ENCODE measurements around the gene UBAC2. TPM values are rescaled to one million over a fixed set of nuclear protein-coding genes. Genes with fewer than 3 reads are reported as not detected.

UBAC2 gene
- total and polyA plus RNA-seq, 4 donors, result 32.9 to 42.3 (median 35.3) TPM

- Histone ChIP-seq H3K4me1 (ENCODE audit: control insufficient read depth in 4 of 4, insufficient read depth in 4 of 4, low read length in 3 of 4) (no peaks in the 10 kb centered on the region), H3K36me3 (ENCODE audit: control insufficient read depth in 4 of 4, insufficient read depth in 3 of 4, low read depth in 1 of 4, low read length in 3 of 4) (peaks cover 0 to 8% (median 2%) of the 10 kb centered on the region in 4 donors), H3K27me3 (ENCODE audit: control insufficient read depth in 4 of 4, insufficient read depth in 4 of 4, low read length in 3 of 4) (no peaks in the 10 kb centered on the region), H3K9me3 (ENCODE audit: control insufficient read depth in 4 of 4, low read length in 3 of 4) (peaks cover 0 to 3% (median 0%) of the 10 kb centered on the region in 4 donors), H3K4me3 (ENCODE audit: low read depth in 1 of 3, low read length in 3 of 3) (no peak overlapping the region), H3K27ac (ENCODE audit: low read depth in 1 of 2, low read length in 2 of 2) (no peak overlapping the region), H3K9ac (ENCODE audit: low read depth in 1 of 2, low read length in 2 of 2) (no peak overlapping the region)
- DNase-seq (ENCODE audit: low spot score), result no peak
- TF ChIP-seq MAX (IDR thresholded peaks at IDR 0.05), result no peak
- TF ChIP-seq EGR1 (IDR thresholded peaks at IDR 0.05; ENCODE audit: low read depth in 2 of 2), result no peak
- TF ChIP-seq RXRA (IDR thresholded peaks at IDR 0.05), result no peak
- no peak for TF ChIP-seq FOXA2 (IDR thresholded peaks at IDR 0.05)
- TF ChIP-seq YY1 (IDR thresholded peaks at IDR 0.05), result no peak
- TF ChIP-seq REST (IDR thresholded peaks at IDR 0.05), result no peak
- WGBS, result 91% methylated on average over 3 of the region's 3 CpGs
Observed at GRCh38 chr13:99268822-99269221, 68.2 kb downstream of the UBAC2 start.

GRCh38 chr13:99269627-99270241 lies 69.1 kb downstream of the UBAC2 start:
- Histone ChIP-seq H3K36me3 (ENCODE audit: control insufficient read depth in 4 of 4, insufficient read depth in 3 of 4, low read depth in 1 of 4, low read length in 3 of 4) (peaks cover 0 to 5% (median 3%) of the 10 kb centered on the region in 4 donors), H3K9ac (ENCODE audit: low read depth in 1 of 2, low read length in 2 of 2) (no peak overlapping the region), H3K4me3 (ENCODE audit: low read depth in 1 of 3, low read length in 3 of 3) (no peak overlapping the region), H3K9me3 (ENCODE audit: control insufficient read depth in 4 of 4, low read length in 3 of 4) (peaks cover 0 to 3% (median 0%) of the 10 kb centered on the region in 4 donors), H3K27me3 (ENCODE audit: control insufficient read depth in 4 of 4, insufficient read depth in 4 of 4, low read length in 3 of 4) (no peaks in the 10 kb centered on the region), H3K4me1 (ENCODE audit: control insufficient read depth in 4 of 4, insufficient read depth in 4 of 4, low read length in 3 of 4) (no peaks in the 10 kb centered on the region), H3K27ac (ENCODE audit: low read depth in 1 of 2, low read length in 2 of 2) (no peak overlapping the region)
- no peak for DNase-seq (ENCODE audit: low spot score)
- TF ChIP-seq FOXA1 (IDR thresholded peaks at IDR 0.05) (no peak), RXRA (IDR thresholded peaks at IDR 0.05) (no peak), EGR1 (IDR thresholded peaks at IDR 0.05; ENCODE audit: low read depth in 2 of 2) (no peak), RAD21 (IDR thresholded peaks at IDR 0.05) (peak; percentile 92 to 93), TAF1 (conservative IDR thresholded peaks at IDR 0.05) (no peak), CTCF (IDR thresholded peaks at IDR 0.05; ENCODE audit: low read depth, low read length, missing input control) (peak; percentile 76)
- 64% methylated on average over 3 of the region's 3 CpGs for WGBS

GRCh38 chr13:99270518-99270917 lies 69.9 kb downstream of the UBAC2 start:
- Histone ChIP-seq H3K36me3 (ENCODE audit: control insufficient read depth in 4 of 4, insufficient read depth in 3 of 4, low read depth in 1 of 4, low read length in 3 of 4) (peaks cover 0 to 4% (median 3%) of the 10 kb centered on the region in 4 donors), H3K9ac (ENCODE audit: low read depth in 1 of 2, low read length in 2 of 2) (no peak overlapping the region), H3K4me1 (ENCODE audit: control insufficient read depth in 4 of 4, insufficient read depth in 4 of 4, low read length in 3 of 4) (no peaks in the 10 kb centered on the region), H3K27ac (ENCODE audit: low read depth in 1 of 2, low read length in 2 of 2) (no peak overlapping the region), H3K9me3 (ENCODE audit: control insufficient read depth in 4 of 4, low read length in 3 of 4) (peaks cover 0 to 3% (median 0%) of the 10 kb centered on the region in 4 donors), H3K27me3 (ENCODE audit: control insufficient read depth in 4 of 4, insufficient read depth in 4 of 4, low read length in 3 of 4) (no peaks in the 10 kb centered on the region), H3K4me3 (ENCODE audit: low read depth in 1 of 3, low read length in 3 of 3) (no peak overlapping the region)
- no peak for DNase-seq (ENCODE audit: low spot score)
- WGBS, result 84% methylated on average over 2 of the region's 2 CpGs
- no peak for TF ChIP-seq JUND (IDR thresholded peaks at IDR 0.05)
- no peak for TF ChIP-seq HNF4G (IDR thresholded peaks at IDR 0.05)
- no peak for TF ChIP-seq YY1 (IDR thresholded peaks at IDR 0.05)
- TF ChIP-seq EGR1 (IDR thresholded peaks at IDR 0.05; ENCODE audit: low read depth in 2 of 2), result no peak
- no peak for TF ChIP-seq MAX (IDR thresholded peaks at IDR 0.05)
- TF ChIP-seq SP1 (IDR thresholded peaks at IDR 0.05), result no peak
- TF ChIP-seq RXRA (IDR thresholded peaks at IDR 0.05), result no peak
- TF ChIP-seq CTCF (IDR thresholded peaks at IDR 0.05; ENCODE audit: low read depth, low read length, missing input control), result no peak
- TF ChIP-seq NR2F2 (IDR thresholded peaks at IDR 0.05), result no peak
- TF ChIP-seq FOXA1 (IDR thresholded peaks at IDR 0.05), result no peak
- no peak for TF ChIP-seq REST (IDR thresholded peaks at IDR 0.05)
- no peak for TF ChIP-seq TAF1 (conservative IDR thresholded peaks at IDR 0.05)
- TF ChIP-seq RAD21 (IDR thresholded peaks at IDR 0.05), result no peak
- no peak for TF ChIP-seq FOXA2 (IDR thresholded peaks at IDR 0.05)
